Liver (tissue), 3 donors: Measurements from ENCODE around the gene MS4A12.

Source experiments
- EGR1 ChIP-seq, 2 donors: IDR thresholded peaks; 2 replicates each; pipeline ENCODE4 v1.6.1; 2016 to 2018; ENCODE audit warnings: antibody characterized with exemption in 2 of 2, low read depth in 2 of 2
- JUND ChIP-seq, 2 donors: IDR thresholded peaks; 2 replicates each; pipeline ENCODE4 v1.6.1; 2016; ENCODE audit warnings: antibody characterized with exemption in 2 of 2
- RAD21 ChIP-seq, 2 donors: IDR thresholded peaks; 2 replicates each; pipeline ENCODE4 v1.6.1; 2016; ENCODE audit warnings: antibody characterized with exemption in 2 of 2, mild to moderate bottlenecking in 2 of 2
- RXRA ChIP-seq, 2 donors: IDR thresholded peaks; 2 replicates each; pipeline ENCODE4 v1.6.1; 2017 to 2018; ENCODE audit warnings: antibody characterized with exemption in 2 of 2, mild to moderate bottlenecking in 1 of 2
- TAF1 ChIP-seq: conservative IDR thresholded peaks from 2 replicates; pipeline ENCODE4 v1.6.1; 2016; ENCODE audit warnings: antibody characterized with exemption, mild to moderate bottlenecking
- TF ChIP-seq, protein P1 (sequence below): fragments of 150-350 bp; IDR thresholded peaks from 2 replicates; pipeline ENCODE4 v1.5.1; 2017; ENCODE audit warnings: improper control_type of control experiment, low read depth, low read length; ENCODE audit not compliant: missing input control
- TF ChIP-seq, protein P2 (sequence below): IDR thresholded peaks from 2 replicates; pipeline ENCODE4 v1.6.1; 2016; ENCODE audit warnings: antibody characterized with exemption, mild to moderate bottlenecking
- TF ChIP-seq, protein P3 (sequence below): IDR thresholded peaks from 2 replicates; pipeline ENCODE4 v1.6.1; 2016; ENCODE audit warnings: antibody characterized with exemption
- donor health status: healthy.
- donor health status: healthy.

DNA sequence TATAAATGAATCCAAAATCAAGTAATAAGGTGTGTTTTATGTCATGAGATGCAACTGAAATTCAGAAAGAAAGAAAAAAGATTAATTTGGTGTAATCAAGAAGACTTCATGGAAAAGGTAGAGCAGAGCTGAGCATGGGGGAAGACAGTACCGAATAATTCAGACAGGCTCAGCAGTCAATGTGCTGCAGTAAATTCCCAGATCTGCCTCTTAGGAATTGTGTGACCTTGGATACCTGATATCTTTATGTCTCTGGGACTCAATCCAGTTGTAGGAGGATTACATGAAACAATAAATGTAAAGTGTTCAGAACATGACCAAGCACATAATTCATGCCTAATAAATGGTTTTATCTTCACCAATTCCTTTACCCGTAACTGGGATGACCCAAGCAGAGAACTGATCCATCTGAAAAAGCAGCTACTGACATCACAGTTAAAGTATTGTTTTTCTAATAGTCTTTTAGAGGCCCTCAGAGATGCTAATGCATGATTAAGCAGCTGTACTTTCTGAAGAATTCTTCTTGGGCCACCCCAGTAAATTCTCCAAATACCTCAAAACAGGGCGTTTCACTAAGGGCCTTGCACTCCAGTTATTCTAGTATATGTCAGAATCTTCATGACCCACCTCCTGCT, 7.8 kb downstream of the MS4A12 start:
- TF ChIP-seq, protein P1, sequence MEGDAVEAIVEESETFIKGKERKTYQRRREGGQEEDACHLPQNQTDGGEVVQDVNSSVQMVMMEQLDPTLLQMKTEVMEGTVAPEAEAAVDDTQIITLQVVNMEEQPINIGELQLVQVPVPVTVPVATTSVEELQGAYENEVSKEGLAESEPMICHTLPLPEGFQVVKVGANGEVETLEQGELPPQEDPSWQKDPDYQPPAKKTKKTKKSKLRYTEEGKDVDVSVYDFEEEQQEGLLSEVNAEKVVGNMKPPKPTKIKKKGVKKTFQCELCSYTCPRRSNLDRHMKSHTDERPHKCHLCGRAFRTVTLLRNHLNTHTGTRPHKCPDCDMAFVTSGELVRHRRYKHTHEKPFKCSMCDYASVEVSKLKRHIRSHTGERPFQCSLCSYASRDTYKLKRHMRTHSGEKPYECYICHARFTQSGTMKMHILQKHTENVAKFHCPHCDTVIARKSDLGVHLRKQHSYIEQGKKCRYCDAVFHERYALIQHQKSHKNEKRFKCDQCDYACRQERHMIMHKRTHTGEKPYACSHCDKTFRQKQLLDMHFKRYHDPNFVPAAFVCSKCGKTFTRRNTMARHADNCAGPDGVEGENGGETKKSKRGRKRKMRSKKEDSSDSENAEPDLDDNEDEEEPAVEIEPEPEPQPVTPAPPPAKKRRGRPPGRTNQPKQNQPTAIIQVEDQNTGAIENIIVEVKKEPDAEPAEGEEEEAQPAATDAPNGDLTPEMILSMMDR, result no peak
- no peak for TF ChIP-seq TAF1
- TF ChIP-seq, protein P2, sequence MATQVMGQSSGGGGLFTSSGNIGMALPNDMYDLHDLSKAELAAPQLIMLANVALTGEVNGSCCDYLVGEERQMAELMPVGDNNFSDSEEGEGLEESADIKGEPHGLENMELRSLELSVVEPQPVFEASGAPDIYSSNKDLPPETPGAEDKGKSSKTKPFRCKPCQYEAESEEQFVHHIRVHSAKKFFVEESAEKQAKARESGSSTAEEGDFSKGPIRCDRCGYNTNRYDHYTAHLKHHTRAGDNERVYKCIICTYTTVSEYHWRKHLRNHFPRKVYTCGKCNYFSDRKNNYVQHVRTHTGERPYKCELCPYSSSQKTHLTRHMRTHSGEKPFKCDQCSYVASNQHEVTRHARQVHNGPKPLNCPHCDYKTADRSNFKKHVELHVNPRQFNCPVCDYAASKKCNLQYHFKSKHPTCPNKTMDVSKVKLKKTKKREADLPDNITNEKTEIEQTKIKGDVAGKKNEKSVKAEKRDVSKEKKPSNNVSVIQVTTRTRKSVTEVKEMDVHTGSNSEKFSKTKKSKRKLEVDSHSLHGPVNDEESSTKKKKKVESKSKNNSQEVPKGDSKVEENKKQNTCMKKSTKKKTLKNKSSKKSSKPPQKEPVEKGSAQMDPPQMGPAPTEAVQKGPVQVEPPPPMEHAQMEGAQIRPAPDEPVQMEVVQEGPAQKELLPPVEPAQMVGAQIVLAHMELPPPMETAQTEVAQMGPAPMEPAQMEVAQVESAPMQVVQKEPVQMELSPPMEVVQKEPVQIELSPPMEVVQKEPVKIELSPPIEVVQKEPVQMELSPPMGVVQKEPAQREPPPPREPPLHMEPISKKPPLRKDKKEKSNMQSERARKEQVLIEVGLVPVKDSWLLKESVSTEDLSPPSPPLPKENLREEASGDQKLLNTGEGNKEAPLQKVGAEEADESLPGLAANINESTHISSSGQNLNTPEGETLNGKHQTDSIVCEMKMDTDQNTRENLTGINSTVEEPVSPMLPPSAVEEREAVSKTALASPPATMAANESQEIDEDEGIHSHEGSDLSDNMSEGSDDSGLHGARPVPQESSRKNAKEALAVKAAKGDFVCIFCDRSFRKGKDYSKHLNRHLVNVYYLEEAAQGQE, result no peak
- TF ChIP-seq, protein P3, sequence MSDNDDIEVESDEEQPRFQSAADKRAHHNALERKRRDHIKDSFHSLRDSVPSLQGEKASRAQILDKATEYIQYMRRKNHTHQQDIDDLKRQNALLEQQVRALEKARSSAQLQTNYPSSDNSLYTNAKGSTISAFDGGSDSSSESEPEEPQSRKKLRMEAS, result no peak
- TF ChIP-seq RAD21 (IDR thresholded peaks at IDR 0.05), result no peak
- TF ChIP-seq EGR1 (IDR thresholded peaks at IDR 0.05; ENCODE audit: low read depth in 2 of 2), result no peak
- TF ChIP-seq JUND (IDR thresholded peaks at IDR 0.05), result no peak
- TF ChIP-seq RXRA (IDR thresholded peaks at IDR 0.05), result no peak
